Panc1 (cell line): ENCODE results near the gene IFNA13. TPM values are rescaled to one million over a fixed set of nuclear protein-coding genes. Genes with fewer than 3 reads are reported as not detected.
"Not testable (repeated sequence)": the region's sequence is repeated elsewhere in the genome, so short reads cannot be mapped to it uniquely, and the experiment has no call there.

Experiments used
- ATAC-seq: fragments of 200-7000 bp; cut with Tn5 transposase; 2 replicates; pipeline ENCODE4 v1.9.1; 2020; ENCODE audit warnings: mild to moderate bottlenecking, moderate library complexity
- BruUV-seq: library from RNA; stranded (reverse); fragments of 400-500 nt; replicated peaks from 2 replicates; lab custom pipeline; 2021; lab: Mats Ljungman, UMichigan
- CTCF ChIA-PET: fragments of 300-600 bp; sonication (Branson Sonifier 250); formaldehyde crosslinking; loops from one replicate; lab custom pipeline; 2022; ENCODE audit warnings: antibody characterized with exemption; lab: Charles Lee
- POLR2A ChIA-PET: fragments of 300-600 bp; sonication (Branson Sonifier 250); formaldehyde crosslinking; loops from one replicate; lab custom pipeline; 2022; ENCODE audit warnings: antibody characterized with exemption; lab: Charles Lee
- DNase-seq: peaks from one replicate; pipeline ENCODE4 v3.0.0-alpha.2; 2010; ENCODE audit warnings: low read depth, low spot score
- H3K27ac ChIP-seq: 2 replicates; pipeline ENCODE4 v1.5.1; 2011; ENCODE audit warnings: mild to moderate bottlenecking, low read length, inconsistent platforms
- H3K27me3 ChIP-seq: fragments of 200-500 bp; sonication (Bioruptor generic); 2 replicates; pipeline ENCODE4 v1.6.0; 2014; ENCODE audit warnings: low read length, inconsistent platforms; ENCODE audit not compliant: control insufficient read depth, insufficient read depth
- H3K36me3 ChIP-seq: fragments of 200-500 bp; sonication (Bioruptor generic); 2 replicates; pipeline ENCODE4 v1.5.1; 2014; ENCODE audit warnings: inconsistent platforms, mild to moderate bottlenecking, low read length, moderate library complexity; ENCODE audit not compliant: control insufficient read depth, insufficient read depth
- H3K4me1 ChIP-seq: 2 replicates; pipeline ENCODE4 v1.5.1; 2011; ENCODE audit warnings: inconsistent platforms, mild to moderate bottlenecking, low read length, moderate library complexity; ENCODE audit not compliant: control insufficient read depth, insufficient read depth
- H3K4me3 ChIP-seq, 2 experiments: 2 replicates each; pipeline ENCODE4 v1.5.1; 2011 to 2012; ENCODE audit warnings: low read depth in 2 of 2, low read length in 2 of 2, mild to moderate bottlenecking in 2 of 2, inconsistent platforms in 1 of 2, moderate library complexity in 1 of 2
- H3K9me3 ChIP-seq: fragments of 200-500 bp; sonication (Bioruptor generic); 2 replicates; pipeline ENCODE4 v1.5.1; 2014; ENCODE audit warnings: low read depth, mild to moderate bottlenecking, inconsistent platforms, low read length, moderate library complexity; ENCODE audit not compliant: control insufficient read depth, insufficient read depth
- CTCF ChIP-seq: fragments of 450-650 bp; IDR thresholded peaks from 2 replicates; pipeline ENCODE4 v1.5.1; 2017; ENCODE audit warnings: mild to moderate bottlenecking
- POLR2AphosphoS5 ChIP-seq: IDR thresholded peaks from 2 replicates; pipeline ENCODE4 v1.6.1; 2012; ENCODE audit warnings: mild to moderate bottlenecking, low read depth, low read length, moderate library complexity
- REST ChIP-seq, 2 experiments: IDR thresholded peaks; 2 replicates each; pipeline ENCODE4 v1.6.1; 2011 to 2012; ENCODE audit warnings: low read depth in 2 of 2, control low read depth in 1 of 2, low read length in 1 of 2, mild to moderate bottlenecking in 1 of 2, moderate library complexity in 1 of 2; ENCODE audit not compliant: insufficient read depth in 1 of 2
- SIN3A ChIP-seq: IDR thresholded peaks from 2 replicates; pipeline ENCODE4 v1.6.1; 2012; ENCODE audit warnings: low read depth, mild to moderate bottlenecking, low read length, moderate library complexity, borderline replicate concordance; ENCODE audit not compliant: insufficient read depth
- TCF7L2 ChIP-seq: IDR thresholded peaks from 2 replicates; pipeline ENCODE4 v1.6.1; 2011; ENCODE audit warnings: mild to moderate bottlenecking, low read depth, low read length, inconsistent platforms
- in situ Hi-C: cut with HindIII; loops from 2 replicates; pipeline ENCODE4 v1.10.0; 2016; ENCODE audit warnings: low sequenced_read_pairs, low pct_unique_long_range_greater_than_20kb
- intact Hi-C: fragments of 100-400 bp; cut with micrococcal nuclease; formaldehyde crosslinking; loops from one replicate; pipeline ENCODE4 v1.10.0; 2022; ENCODE audit not compliant: unreplicated experiment
- total RNA-seq: library from RNA; stranded (reverse); gene quantifications from one replicate; pipeline ENCODE4 v1.2.1, GENCODE V29; 2021; ENCODE audit not compliant: unreplicated experiment

The IFNA13 gene
- total RNA-seq, 1 experiment from 2014 or later, result not detected

GRCh38 chr9:21367169-21367568 is 688 bp downstream of the IFNA13 start:
- H3K9me3 ChIP-seq, CTCF ChIA-PET, in situ Hi-C loops, DNase-seq, BruUV-seq, POLR2A ChIA-PET, H3K4me3 ChIP-seq, intact Hi-C loops, H3K4me1 ChIP-seq, H3K27ac ChIP-seq, ATAC-seq, H3K27me3 ChIP-seq, H3K36me3 ChIP-seq: not testable (repeated sequence)

GRCh38 chr9:21362287-21362686 is 5.6 kb downstream of the IFNA13 start:
- Histone ChIP-seq H3K36me3 (no peaks in the 10 kb centered on the region), H3K27ac (no peak overlapping the region), H3K4me3 (no peak overlapping the region), H3K9me3 (no peaks in the 10 kb centered on the region), H3K4me1 (no peaks in the 10 kb centered on the region), H3K27me3 (no peaks in the 10 kb centered on the region)
- ChIA-PET POLR2A (no interaction called here), CTCF (no interaction called here)
- no TSS peak for BruUV-seq
- TF ChIP-seq CTCF (no peak), SIN3A (no peak), POLR2AphosphoS5 (no peak), TCF7L2 (no peak), REST (IDR thresholded peaks at IDR 0.05; ENCODE audit: insufficient read depth in 1 of 2, low read depth in 2 of 2, low read length in 1 of 2) (no peak)
- DNase-seq (no peak), ATAC-seq (no peak)
- in situ Hi-C loops (no loop called here), intact Hi-C loops (no loop called here)

GRCh38 chr9:21357479-21358460 is 10.1 kb downstream of the IFNA13 start:
- DNase-seq (no peak), ATAC-seq (no peak)
- no peaks in the 10 kb centered on the region for H3K27me3 ChIP-seq
- no TSS peak for BruUV-seq
- in situ Hi-C loops (no loop called here), intact Hi-C loops (no loop called here)
- ChIA-PET POLR2A (no interaction called here), CTCF (no interaction called here)
- TF ChIP-seq POLR2AphosphoS5 (no peak), CTCF (no peak), REST (IDR thresholded peaks at IDR 0.05; ENCODE audit: insufficient read depth in 1 of 2, low read depth in 2 of 2, low read length in 1 of 2) (no peak), SIN3A (no peak), TCF7L2 (no peak)
- H3K4me1 ChIP-seq, result no peaks in the 10 kb centered on the region
- H3K4me3 ChIP-seq, result no peak overlapping the region
- no peaks in the 10 kb centered on the region for H3K36me3 ChIP-seq
- no peaks in the 10 kb centered on the region for H3K9me3 ChIP-seq
- H3K27ac ChIP-seq, result no peak overlapping the region
